Stimulated activated CD4-positive, alpha-beta T cell treated with anti-CD3 and anti-CD28 coated beads, Interleukin-15, amount 100 ng/mL, for 1 hour (primary cell): ENCODE measurements around the gene RNF212.

Experiments
- DNase-seq, 2 donors: peaks; one replicate each; pipeline ENCODE4 v3.0.0-alpha.2; 2020; ENCODE audit warnings: low read depth in 1 of 2, low spot score in 1 of 2

RNF212 gene

DNA sequence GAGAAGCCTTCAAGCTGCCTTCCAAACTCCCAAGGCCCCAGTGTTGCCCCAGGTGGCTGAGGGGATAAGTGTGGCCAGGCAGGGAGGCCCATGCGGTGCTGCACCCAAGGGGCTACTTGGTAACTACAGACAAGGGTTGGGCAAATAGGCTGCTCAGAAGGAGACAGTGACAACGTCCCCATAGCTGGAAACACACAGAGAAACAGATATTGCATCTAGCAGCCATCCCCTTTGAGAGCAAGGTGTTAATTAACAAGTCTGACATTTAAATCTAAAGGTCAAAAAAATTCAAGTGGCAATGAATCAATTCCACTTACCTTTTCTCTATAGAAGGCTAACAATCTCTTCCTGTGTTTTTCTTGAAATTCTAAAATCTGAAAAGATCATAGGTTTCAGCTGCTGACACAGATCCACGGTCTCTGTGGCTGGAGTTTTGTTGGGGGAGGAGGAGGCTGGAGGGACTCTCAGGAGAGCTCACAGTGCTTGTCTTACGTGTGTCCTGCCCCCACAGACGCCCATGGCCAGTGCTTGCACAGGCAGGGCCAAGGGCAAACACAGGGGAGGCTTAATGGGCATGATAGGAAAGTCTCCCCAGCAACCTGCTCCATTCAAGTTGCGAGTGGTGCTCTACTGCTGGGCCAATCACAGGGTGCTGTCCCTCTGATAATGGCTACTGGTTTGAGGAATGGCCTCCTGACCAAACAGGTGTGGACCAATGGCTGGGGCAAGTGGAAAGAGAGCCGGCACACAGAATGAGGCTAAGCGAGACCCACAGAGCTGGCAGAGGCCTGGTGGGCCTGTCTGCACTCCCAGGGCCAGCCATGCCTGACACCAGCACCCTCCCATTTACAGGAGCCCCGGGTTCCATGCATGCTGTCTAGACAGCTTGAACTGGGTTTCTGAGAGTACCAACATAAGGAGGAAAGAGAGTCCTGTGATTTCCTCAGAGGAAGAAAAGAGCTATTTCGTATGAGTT lies 22.6 kb downstream of the RNF212 start:
- DNase-seq = no peak

DNA sequence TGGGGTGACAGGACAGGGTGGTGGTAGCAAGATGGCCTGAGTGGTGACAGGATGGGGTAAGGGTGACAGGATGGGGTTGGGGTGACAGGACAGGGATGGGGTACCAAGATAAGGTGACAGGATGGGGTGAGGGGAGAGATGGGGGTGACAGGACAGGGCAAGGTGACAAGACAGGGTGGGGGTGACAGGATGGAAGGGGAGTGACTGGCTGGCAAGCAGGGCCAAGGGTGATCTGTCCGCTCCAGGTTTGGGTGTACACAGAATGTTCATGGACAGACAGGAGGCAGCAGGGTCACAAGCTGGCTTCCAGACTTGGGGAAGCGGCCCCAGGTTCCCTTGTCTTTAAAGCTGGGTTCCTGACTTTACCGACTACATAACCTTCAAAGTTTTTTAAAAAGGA lies 23.3 kb downstream of the RNF212 start:
- no peak for DNase-seq

DNA sequence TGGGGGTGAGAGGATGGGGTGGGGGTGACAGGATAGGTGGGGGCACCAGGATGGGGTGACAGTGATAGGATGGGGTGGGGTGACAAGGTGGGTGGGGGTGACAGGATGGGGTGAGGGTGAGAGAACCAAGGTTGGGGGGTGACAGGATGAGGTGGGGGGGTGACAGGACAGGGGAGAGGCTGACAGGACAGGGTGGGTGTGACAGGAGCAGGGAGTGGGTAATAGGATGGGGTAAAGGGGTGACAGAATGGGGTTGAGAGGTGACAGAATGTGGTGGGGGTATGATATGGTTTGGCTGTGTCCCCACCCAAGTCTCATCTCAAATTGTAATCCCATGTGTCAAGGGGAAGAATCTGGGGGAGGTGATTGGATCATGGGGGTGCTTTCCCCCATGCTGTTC lies 26.0 kb downstream of the RNF212 start:
- DNase-seq = no peak

DNA sequence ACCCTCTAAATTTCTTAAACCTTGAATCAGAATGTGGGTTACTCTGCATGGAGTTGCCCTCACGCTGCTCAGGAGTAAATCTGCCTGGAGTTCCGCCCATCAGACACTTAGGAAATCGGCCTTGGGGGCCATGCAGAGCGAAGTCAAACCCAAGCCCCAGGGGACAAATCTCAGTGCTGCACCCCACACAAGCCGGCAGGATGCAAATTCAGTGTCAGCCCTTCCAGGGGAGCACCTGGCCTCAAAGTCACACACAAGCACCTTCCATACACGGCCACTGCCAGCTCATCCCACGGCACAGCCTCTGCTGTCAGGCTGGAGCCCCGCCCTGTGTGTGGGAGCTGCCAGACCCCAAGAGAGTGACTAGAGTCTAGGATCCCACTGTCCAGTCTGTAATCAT lies 27.4 kb downstream of the RNF212 start:
- no peak for DNase-seq

DNA sequence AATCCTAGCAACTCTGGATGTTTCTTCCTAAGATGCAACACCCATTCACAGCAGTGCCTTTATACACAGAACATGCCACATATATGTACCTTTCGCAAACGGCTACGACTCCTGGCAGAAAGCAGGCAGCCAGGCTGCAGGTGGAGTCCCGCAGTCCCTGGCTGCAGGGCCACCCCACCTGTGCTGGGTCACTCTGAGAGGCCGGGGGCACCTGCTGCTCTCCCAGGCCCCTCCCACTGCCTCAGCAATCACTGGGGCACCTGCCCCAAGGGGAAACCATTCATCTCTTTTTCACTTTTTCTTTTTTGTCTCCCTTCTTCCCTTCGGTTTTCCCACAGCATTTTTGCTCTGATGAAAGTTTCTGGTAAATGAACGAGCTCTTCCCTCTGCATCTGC lies 28.0 kb downstream of the RNF212 start:
- no peak for DNase-seq

DNA sequence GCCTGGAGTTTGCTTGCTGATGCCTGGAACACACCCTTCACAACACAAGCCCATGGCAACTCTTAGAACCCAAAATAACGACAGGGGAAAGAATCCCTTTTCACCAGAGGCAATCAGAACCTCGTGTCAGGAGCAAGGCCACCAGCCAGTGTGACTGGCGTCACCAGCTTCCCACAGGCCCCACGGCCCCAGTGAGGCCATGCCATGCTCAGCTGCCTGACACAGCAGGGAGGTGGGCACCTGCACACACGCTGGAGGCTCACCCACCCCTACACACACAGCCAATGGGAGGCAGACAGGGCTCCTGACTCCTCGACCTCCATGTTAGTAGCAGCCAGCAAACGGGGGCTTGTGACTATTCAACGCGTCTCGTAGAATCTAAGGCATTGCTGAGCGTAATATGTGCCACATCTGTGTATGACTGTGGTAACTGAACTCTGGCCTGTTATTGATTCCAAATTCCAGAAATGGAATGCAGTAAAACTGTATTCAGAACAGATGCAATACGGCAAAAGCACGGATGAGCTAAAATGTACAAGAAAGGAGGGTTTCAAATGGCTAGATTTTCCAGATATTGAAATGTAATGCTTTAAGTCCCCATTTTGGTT lies 28.5 kb downstream of the RNF212 start:
- DNase-seq = no peak

DNA sequence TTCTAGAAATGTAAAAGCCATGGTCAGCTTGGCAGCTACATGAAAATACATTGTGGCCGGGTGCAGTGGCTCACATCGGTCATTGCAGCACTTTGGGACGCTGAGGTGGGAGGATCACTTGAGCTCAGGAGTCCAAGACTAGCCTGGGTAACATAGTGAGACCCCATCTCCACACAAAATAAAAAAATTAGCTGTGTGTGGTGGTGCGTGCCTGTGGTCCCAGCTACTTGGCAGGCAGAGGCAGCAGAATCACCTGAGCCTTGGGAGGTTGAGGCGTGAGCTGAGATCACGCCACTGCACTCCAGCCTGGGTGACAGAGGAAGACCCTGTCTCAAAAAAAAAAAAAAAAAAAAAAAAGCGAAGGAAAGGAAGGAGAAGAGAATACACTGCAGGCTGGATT lies 29.0 kb downstream of the RNF212 start:
- no peak for DNase-seq

DNA sequence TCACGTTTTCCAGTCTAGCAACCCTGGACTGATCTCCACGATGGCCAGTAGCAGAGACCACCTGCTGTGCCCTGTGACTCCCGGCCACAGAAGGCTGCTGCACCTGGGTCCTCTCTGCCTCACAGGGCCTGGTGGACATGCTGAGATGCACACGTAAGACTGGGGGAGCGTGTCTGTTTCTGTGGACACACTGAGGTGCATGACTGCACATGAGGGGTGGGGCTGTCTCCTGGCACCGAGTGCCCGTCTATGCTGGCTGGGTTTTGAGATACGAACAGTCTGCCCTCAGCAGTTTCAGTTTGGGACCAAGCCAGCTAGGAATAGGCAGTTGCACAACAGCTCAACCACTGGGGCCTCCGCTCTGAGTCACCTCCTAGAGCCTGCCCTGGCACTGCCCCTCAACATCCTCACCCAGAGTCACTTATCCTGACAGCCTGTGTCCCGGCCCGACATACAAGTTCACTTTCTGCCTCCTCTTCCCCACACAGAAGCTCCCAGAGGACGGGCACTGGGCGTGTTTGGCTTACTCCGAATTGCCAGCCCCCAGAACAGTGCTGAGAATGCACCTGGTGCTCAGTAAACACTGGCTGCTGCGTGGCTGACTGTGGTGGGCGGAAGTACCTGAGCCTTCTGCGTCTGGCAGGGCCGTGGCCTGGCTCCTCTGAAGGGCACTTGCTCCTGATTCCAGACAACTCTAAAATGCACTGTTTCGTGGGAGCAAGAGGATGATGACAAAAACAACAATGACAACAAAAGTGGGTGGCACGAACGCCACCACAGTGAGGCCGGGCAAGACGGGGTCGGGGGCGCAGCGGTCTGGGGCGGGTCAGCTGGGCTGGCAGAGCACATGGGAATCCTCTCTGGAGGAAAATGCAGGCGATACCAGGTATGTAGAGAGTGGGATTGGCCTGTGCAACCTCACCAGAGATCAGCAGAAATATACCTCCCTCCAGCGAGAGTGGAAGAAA lies 30.9 kb downstream of the RNF212 start:
- no peak for DNase-seq

DNA sequence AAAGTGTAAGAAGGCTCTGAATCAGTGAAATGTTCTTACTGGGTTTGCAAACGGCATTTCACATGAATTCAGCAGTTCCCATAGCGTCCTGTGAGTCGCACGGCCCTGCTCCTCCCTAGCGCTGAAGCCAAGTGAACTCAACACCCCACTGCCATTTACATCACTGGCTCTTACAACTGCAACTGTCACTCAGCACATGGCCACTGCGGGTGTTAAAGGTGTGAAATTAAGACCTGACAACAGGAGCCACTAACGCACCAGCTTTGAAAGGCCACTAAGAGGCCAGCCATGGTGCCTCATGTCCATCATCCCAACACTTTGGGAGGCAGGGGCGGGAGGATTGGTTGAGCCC lies 31.7 kb downstream of the RNF212 start:
- DNase-seq = no peak

DNA sequence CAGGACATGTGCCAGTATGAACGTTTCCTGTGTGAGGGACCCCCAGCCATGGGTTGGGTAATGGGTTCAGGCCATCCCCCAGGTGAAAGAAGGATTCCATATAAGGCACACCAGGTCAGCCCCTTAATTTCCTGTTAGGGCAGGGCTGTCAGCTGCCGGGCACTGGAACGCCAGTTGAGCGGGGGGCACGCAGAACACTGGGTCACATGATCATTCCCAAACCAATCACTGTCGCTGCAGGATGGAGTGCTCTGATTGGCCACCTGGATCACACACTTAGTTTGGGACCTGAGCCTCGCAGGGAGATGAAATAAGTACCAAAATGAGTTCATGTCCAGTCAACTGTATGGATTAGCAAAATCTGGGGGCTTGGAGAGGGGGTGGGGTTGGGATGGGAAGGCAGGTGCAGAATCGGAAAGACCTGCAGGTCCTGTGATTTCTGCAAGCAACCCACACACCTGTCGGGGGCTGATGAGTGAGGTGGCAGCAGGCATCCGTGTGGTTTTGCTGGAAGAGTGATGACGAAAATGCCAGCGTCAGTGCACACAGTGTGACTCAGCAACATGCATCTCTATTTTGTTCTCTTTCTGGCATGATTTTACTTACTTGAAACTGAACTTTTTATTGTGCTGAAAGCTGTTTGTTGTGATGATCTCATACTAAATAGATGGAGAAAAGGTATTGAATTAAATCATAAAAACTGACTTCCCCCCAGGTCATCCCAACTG lies 32.2 kb downstream of the RNF212 start:
- no peak for DNase-seq

DNA sequence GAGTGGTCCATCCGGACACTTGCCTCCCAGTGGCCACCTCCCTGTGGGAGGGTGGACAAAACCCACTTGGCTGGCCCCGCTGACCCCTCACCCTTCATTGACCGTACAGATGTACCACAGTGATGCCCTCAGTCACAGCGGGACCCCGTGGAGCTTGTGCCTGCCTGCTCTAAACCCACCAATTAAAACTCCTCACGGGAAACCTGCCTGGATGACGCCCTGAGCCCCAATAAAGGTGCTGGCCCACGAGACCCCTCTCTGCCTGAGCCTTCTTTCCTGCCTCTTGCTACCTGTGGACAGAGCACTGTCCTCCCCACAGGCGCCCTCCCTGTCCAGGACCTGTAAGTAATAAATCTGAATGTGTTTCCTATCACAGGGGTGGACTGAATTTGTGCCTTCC lies 32.9 kb downstream of the RNF212 start:
- no peak for DNase-seq

DNA sequence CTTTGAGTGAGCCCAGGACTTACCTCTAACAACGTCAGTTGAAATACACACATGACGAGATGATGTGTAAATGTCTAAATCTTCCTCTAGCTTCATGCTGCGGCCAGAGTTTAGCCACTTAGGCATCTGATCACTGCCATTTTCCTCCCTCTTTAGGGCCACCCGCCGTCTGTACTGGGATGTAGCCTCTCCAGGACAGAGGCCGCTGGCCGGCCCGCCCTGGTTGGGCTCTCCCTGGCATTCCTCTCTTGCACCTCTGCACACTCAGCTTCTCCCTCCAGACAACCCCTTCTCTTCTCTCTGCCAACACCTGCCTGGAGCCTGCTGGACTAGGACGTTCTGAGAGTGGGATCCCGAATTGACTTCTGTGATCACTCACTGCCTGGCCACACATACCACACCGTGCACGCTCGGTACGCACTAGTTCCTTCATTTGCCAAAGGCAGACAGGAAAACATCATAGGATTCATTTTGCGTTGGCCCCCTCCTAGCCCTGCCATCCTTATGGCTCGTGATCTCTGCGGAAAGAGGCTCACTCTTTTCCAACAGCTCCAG lies 33.6 kb downstream of the RNF212 start:
- no peak for DNase-seq

DNA sequence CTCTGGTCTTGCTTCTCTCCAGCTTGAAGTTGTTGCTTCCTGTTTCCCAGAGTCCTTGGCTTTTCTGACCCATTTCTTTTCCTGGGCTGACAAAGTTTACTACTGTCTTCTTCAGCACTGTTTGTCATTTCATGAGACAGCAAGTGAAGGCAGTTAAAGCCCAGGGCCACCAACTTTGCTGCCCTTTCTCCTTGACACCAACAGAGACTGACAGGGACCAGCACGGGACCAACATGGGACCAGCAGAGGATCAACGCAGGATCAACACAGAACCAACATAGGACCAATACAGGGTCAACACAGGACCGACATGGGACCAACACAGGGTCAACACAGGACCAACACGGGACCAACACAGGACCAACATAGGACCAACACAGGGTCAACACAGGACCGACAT lies 34.9 kb downstream of the RNF212 start:
- DNase-seq = no peak

DNA sequence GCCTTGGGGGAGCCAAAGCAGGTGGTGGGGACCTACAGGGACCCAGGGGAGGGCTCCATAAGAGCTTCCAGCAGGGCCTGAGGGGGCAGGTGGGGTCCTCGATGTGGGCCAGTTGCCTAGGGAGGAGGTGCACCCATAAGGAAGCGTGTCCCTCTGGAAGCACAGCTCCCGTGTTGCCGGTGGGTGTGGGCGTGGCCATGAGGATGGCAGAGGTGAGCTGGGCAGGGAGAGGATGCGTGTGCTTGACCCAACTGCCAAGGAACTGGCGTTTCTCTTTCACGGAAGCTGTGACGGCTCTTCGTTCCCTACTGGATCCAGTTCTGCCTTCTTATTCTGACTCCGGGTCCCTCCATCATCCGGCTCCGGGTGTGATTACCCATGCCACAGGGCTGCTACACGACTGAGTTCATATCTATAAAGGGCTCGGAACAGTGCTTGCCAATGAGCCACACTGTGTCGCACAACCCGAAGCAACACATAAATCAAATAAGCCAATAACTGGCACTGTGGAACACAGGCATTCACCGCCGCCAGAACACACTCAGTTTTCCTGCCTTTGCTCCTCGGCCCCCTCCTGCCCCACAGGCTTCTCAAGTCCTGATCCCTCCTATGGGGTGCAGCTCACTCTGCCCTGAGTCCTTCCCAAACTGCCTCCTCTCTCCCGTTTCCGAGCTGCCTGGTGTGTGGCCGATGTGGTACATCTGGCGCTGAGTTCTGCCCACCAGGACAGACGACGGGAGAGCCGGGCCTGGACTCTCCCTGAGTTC lies 35.5 kb downstream of the RNF212 start:
- no peak for DNase-seq

DNA sequence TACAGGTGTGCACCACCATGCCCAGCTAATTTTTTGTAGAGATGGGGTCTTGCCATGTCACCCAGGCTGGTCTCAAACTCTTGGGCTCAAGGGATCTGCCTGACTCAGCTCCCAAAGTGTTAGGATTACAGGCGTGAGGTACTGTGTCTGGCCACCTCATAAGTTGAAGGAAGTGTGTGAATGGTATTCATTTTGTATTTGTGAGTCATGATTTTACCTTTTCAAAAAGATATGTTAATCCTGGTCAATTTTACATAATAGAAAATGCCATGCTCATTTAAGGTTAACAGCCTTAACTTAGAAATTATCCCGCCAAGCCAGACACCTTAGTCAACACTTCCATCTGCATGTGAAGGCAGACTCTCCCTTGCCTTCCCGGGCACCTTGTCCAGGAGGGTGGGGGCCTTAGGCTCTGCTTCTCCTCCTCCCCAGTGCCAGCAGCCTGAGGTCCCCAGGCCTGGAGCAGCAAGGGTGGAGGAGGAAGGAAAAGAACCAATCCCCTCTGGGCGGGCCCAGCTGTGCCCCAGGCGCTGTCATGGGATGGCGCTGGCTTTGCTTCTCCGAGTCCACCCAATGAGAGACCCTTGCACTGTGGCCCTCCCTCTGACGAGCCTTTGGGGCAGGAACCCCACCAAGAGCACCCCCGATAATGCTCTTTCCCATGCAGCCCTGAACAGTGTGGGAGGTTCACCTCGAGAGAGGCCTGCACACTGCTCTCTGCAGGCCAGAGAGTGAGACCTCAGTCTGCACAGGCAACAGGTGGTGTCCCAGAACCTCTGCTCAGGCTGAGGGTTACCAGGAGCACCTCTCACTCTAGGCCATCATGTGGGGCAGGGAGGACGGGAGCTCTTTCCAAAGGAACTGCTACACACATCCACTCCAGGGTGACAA lies 37.3 kb downstream of the RNF212 start:
- DNase-seq = no peak

DNA sequence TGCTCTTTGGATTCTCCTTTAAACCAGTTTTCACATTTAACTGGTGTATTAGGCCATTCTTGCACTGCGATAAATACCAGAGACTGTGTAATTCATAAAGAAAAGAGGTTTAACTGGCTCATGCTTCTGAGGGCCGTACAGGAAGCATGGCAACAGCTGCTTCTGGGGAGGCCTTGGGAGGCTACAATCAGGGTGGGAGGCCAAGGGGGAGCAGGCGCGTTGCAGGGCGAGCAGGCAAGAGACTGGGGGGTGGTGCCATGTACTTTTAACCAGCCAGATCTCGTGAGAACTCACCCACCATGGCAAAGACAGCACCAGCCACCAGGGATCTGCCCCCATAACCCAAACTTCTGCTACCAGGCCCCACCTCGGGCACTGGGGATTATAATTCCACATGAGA lies 38.1 kb downstream of the RNF212 start:
- no peak for DNase-seq

DNA sequence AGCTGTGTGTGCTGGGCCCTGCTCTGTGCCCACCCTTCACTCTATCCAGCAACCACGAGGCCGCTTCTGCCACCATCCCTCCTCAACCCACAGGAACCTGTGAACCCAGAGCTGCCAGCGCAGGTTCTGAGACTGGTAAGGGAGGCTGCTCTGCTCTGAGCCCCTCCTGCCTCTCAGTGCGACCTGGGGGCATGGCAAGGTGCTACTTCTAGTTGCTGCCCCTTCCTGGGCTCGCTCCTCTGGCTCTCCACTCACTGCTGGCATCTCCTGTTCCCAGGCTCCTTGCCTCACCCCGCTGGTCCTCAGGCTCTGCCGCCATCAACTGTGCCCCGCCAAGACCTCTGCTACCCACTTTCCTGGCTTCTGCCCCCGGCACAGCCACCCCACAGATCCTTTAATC lies 39.3 kb downstream of the RNF212 start:
- DNase-seq = no peak

DNA sequence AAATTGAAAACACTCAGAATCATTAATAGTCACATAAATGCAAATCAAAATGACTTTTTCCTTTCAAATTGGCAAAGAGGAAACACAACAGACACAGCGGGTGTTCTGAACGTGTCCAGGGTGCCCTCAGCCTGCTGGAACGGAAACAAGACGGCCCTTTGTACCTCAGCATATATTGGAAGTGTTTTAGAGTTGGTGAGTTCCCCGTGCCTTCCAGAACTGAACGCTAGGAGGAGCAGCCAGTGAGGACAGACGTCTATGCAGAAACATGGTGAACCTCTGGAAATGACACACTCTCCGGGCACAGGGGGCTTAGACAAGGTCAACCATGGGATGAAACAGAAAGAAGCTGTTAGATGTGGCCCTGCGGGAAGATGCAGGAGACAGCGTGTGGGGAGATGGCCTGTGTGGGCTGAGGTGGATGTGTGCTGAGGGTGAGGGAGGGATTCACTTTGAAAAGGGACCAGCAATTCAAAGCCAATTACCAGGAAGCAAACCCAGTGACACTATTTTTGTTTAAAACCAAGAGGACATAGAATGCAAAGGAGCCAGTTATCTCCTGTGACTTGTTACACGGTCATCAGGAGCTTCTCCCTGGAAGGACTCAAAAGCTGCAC lies 40.4 kb downstream of the RNF212 start:
- DNase-seq = peak; percentile 8 to 13
